IPS-NIHi11 (cell line): ENCODE data around the gene MAMDC2.

Experiments used
- DNase-seq: peaks from one replicate; pipeline ENCODE4 v3.0.0; 2012; ENCODE audit warnings: mixed read lengths, low spot score

Gene MAMDC2

DNA sequence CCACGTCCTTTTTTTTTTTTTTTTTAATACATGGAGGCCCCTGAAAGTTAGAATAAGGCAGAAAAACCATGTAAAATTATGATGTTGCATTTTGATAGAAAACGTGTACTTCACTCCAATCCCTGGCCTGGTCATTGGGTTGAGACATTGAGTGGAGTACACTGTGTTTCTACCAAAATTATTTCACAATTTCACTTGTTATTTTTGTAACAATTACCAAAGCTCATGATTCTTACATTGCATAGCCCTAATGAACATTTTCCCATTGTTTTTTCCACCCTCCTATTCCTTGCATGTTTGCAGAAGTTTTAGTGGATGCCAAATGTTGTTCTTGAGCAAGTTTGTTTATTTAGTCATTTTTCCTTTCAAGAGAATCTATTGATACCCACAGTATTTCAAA is 21.9 kb downstream of the MAMDC2 start:
- no peak for DNase-seq

DNA sequence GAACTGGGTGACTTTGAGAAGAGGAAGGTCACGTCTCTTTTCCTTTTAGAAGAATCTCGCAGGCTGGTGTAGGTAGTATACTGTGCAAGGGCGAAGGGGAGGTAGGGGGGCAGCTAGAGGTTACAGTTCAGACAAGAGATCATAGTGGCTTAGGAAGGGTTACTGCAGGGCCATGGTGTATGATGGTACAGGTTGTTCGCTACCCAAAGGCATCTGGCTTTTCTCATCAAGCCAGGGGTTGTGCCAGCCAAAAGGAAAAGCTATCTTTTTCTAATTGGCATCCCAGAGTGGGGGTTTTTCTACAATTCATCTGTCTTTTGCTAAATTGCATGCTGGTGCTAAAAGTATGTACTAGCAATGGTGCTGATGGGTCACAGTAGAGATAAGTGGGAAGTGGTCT is 22.8 kb downstream of the MAMDC2 start:
- DNase-seq = no peak

DNA sequence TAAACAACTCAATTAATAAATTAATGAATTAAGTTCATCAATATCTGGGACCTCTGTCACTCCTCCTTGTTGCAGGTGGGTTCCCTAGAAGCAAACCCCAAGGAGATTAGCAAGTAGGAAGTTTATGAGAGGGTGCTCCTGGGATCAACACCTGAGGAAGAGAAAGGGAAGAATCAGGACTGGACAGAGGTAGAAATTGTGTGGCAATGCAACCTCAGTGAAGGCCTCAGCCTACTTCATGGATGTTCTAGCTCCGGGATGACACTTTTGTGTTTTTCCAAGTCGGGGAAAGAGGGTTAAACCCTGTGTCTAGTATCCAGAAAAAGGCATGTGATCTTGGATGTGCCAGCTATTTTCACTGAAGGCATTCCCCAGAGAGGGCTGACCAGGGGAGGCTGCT is 23.2 kb downstream of the MAMDC2 start:
- no peak for DNase-seq

DNA sequence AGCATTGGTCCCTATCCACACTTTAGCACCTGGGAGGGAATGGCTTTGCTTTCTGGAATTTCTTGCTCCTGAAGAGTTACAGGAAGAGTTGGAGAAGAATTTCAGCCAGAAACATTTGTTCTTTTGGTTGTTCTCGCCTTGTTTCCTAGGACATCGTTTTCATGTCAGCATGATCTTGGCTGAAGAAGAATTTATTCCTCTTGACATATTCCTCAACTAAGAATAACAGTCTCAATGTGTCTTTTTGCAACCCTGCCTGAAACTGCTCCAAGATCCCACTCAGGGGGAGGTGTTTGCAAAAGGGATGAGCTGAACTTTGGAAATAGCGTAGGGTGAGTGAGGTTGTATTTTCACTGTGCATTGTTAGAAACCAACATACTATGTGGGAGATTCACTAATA is 26.1 kb downstream of the MAMDC2 start:
- DNase-seq = no peak

DNA sequence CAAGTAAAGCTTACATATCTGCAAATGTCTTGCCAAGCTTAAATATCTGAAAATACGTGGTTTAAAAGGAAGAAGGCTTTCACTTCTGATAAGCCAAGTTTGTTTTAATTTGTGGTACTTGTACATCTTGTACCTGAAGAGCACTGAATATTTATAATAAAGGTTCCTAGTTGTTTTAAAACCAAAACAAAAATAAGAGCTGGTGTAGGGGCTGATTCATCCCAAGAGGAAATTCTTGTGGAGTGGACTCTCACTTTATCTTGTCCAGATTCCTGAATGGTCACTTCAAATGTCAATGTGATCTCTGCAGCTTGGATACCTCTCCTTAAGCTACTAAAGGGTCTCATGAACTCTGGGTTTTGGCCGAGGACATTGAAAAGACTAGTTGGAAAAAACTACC is 29.5 kb downstream of the MAMDC2 start:
- DNase-seq = no peak

DNA sequence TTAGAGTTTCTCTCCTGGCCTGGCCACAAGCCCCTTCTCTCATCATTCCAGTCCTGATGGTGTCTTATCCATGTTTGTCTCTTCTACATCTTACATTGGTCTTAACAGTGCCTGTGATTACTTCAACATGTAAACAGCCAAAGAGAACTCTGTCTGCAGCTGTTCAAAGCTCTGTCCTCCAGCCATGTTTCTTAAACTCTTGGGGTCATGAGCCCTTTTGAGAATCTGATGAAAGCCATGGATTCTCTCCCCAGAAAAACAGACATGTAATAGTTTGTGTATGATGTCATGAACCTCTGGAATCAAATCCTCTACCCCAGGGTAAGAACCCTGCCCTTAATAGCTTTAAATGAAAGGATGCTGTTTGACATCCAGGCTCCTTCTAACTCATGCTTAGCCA is 30.1 kb downstream of the MAMDC2 start:
- DNase-seq = no peak

DNA sequence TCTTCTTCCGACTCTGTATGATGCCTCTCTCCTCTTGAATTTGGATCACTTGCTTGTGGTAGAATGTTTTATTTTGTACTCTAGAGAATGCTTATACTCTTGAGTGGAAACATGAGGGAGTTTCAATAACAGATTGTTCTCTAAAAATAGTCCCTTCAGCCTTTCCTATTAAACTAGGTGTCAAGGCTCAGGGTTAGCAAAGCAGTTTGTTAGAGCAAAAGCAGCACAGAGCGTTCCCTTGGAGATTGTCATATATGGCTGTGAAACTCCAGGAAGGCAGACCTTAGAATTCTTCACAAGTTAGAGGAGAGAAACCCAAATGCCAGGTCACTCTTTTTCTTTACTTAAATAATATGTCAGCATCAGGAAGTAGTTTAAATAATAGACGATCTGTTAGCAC is 33.0 kb downstream of the MAMDC2 start:
- DNase-seq = no peak

DNA sequence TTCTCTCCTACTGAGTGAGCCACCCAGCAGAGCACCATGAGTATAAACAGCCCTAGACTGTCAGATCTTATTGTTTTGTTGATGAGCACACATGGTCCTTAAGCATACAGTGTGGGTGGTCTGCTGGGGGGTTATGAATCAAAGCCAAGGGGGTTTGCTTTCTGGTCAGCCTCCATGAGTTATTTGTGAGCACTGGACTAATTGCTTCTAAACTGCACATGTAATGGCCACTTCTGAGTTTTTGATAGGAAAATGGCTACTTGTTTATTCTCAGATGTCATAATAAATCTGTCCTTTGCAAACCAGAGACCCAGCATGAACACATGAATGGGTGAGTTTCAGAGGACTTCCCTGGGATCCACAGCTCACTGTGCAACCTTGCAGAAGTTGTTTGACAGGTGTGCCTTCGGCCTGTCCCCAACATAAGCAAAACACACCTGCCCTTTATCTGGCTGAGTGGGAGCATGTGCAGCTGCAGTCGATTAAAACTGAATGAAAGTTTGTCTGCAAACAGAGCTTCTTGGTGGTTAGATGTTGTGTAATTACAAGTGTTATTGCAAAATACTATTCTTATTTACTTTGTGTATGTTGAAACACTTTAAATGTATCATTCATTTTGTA is 35.9 kb downstream of the MAMDC2 start:
- DNase-seq = no peak

DNA sequence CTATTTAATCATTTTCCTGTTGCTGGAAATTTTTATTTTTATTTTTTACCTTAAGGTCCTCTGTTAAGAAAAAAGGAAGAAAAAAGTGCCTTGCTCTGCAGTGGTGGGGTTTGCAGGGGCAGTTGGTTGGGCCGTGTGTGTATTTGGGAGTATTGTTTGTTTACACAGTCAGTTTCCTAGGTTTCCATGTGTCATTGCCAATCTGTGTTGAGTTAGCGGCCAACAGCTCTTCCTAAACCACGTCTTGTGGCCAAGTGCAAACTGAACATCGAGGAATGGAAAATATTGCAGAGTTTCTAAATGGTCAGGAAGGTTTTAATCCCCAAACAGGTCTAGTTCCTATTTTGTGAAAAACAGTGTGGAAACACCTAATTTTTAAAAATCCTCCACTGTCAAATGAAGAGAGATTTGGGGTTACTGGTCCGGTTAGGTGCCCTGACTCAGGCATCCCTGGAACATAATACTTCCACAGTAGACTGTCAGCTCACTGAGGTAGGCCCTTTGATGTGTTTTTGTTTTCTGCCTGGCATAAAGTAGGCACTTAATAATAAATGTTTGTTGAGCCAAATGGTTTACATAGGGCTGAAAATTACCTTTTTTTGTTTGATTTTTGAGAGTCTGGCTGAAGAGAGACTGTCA is 37.0 kb downstream of the MAMDC2 start:
- no peak for DNase-seq

DNA sequence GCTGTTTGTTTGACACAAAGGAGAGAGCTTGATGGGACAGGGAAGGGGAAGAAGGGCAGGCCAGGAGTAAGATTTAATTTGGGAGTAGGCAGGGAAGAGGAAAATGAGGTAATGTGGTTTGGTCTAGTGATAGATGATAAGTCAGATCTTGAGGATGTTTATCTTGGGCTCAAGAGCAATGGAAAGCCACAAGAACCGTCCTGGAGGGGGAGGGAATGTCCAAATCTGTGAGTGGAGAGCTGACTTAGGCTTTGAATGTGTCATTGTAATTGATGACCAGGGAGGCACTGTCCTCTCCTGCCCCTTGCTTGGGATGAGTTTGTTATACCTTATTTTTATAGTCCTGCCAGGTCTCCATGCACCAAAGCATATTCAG is 37.5 kb downstream of the MAMDC2 start:
- DNase-seq = no peak

DNA sequence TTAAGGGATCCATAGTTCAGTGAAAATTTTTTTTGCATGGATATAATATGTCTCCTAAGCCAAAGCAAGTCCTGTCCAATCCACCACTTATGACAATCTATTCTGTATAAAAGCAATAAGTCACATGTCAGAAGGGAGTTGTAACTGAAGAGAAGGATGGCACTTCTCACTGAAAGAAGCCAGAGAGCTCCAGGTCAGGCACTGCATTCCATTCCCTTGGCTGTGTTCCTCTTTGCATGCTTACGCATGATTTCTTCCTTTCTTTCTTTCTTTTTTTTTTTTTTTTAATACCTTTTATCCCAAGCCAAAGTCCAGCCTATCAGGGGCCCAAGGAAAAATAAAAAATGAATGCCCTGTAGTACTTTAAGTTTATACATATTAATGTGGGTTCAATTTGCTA is 39.8 kb downstream of the MAMDC2 start:
- no peak for DNase-seq

DNA sequence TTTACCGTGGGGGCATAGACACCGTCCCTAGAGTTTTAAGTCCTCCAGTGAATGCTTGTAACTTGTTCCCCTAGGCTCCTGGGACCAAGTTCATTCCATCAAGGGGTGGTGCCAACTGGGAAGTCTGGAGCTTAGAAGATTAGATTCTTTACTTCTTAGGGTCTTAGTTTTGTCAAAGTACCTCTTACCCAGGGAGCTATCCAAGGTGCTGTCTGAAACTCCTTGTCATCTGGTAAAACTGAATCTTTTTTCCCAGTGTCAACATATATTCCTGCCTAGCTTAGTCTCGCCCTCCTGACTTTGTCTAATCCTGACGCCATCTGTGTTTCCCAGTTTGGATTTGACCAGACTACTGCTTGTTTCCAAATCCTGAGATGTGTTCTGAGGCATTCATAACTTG is 41.6 kb downstream of the MAMDC2 start:
- DNase-seq = peak; percentile 44

DNA sequence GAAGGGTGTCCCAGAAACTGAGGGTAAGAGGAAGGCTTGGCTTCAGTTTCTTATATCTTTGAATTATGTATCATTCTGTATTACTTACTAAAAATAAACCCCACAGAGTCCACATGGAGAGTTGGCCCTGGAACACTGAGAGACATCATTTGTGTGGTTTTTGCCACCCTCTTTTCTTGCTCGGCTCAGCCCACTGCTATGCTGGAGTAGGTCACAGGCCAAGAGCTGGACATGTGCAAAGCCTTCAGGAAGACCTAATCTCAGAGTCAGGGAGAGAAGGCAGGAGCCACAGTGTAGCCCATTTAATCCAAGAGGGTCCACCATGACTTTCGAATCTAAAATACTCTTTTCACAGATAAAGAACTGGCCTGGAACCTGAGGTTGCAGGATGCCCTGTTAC is 47.5 kb downstream of the MAMDC2 start:
- DNase-seq = no peak

DNA sequence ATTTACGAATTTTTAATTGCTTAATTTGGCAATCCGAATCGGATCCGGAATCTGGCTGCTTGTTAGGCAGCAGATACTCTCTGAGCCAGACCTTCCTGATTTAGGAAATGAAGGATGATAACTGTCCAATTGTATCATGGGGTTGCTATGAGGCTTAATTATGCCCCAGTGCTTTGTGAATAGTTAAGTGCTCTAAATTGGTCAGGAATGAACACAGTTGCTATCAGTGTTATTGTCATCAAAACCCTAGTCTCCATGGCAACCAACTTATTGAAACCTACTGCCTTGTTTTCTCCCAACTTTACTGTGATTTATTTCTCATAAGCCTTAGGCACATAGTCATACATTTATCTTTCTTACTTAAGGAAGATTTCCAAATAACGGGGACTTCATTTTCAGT is 47.9 kb downstream of the MAMDC2 start:
- no peak for DNase-seq

DNA sequence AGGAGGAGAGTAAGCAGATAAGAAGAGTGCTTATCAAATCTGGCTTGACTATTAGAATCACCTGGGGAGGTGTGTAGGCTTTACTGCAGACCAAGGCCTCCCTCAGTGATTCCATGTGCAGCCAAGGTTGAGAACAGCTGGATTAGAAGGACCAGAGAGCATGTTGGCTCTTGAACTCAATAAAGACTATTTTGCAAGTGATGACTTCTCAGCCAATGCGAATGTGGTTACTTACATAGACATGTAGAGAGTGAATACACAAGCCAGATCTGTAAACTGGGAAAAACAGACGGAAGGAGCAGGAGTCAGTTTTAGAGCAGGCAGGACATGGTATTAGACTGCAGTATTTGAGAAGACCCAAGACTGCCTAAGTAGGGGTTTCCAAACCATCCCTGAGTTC is 48.5 kb downstream of the MAMDC2 start:
- no peak for DNase-seq

DNA sequence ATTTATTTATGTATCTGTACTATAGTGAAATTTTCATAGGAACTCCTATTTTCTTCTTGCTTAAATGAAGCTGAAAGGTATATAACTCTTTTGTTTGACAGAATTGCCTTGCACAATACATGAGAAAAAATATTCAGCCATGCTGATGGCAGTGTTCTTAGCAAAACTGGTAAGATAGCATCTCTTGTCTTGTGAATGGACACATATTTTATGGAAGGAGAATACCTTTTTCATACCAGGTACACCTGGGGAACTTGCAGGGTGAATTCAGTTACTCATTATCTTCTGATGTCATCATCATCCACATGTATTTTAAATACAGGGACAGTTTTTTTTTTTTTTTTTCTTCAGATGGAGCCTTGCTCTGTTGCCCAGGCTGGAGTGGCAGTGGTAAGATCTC is 49.4 kb downstream of the MAMDC2 start:
- DNase-seq = no peak

DNA sequence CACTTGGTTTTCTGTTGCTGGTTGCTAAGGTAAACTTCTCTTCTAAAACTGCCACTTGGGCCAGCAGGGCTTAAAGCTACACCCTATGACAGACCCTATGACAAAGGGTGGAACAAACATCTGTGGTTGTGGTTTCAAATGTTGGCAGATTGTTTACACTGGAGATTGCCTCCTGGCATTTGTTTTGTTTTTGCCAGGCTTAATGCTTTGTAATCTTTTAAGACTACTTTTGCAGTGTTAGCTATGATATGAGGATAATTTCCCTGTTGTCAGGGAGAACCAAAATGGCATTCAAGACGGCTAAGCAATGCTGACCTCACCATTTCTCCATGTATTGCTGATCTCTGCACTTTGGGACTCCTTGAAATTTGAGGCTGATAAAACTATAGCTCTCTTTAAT is 50.3 kb downstream of the MAMDC2 start:
- no peak for DNase-seq

DNA sequence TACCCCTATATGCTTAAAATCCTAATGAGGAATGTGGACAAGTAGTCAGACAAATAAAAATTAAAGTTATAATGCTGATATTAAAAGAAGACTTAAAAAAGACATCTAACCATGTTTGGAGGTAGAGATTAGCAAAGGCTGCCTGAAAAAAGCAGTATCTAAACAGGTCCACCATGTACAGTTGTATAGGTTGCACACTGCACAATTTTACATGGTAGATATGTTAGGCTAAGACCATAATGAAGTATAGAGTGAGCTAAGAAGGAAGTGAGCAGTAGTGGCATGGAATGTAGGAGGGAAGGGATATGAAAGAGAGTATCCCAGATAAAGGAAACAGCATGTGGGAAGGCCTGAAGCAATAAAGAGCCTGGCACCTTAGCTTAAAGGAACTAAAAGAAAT is 51.1 kb downstream of the MAMDC2 start:
- no peak for DNase-seq

DNA sequence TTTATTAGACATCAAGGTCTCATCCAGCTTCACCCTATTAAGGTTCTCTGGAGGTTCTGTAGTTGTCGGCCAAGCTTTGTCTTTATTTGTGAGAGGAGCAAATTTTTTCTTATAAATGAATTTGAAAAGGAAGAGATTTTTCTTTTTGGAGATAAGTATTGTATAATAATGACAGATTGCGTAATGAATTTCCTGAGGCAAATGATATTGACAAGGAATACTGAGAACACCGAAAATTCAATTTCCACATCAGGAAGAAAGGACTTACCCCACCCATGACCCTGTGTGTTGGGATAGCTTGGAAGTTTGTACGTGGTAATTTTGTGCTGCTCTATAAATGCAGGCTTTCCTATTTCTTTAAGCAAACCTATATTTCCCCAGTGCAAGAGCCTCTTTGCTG is 53.5 kb downstream of the MAMDC2 start:
- no peak for DNase-seq

DNA sequence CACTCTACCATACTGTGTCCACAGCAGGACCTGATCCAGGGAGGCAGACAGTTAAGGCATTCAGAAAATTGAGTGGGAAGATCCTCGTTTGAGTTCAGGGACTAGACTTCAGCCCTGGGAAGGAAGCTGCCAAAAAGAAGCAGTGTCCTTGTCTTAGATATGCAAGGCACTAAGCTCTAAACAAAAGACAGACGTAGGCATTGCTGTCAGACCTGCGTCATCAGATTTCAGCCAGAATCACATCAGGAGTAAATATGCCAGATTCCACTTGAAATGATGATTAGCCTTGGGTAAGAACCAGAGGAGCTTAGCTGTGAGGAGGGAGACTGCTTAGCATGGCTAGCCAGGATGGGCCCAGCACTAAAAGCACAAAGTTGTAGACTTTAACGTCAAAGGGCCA is 56.7 kb downstream of the MAMDC2 start:
- no peak for DNase-seq

DNA sequence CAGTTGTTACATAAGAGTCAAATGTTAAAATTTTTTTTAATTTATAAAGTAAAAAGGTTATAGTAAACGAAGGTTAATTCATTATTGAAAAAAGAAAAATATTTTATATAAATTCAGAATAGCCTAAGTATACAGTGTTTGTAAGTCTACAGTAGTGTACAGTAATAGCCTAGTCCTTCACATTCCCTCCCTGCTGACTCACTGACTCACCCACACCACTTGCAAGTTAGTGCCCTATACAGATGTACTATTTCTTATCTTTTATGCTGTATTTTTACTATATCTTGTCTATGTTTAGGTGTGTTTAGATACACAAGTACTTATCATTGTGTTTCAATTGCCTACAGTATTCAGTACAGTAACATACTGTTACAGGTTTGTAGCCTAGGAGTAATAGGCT is 57.6 kb downstream of the MAMDC2 start:
- no peak for DNase-seq

DNA sequence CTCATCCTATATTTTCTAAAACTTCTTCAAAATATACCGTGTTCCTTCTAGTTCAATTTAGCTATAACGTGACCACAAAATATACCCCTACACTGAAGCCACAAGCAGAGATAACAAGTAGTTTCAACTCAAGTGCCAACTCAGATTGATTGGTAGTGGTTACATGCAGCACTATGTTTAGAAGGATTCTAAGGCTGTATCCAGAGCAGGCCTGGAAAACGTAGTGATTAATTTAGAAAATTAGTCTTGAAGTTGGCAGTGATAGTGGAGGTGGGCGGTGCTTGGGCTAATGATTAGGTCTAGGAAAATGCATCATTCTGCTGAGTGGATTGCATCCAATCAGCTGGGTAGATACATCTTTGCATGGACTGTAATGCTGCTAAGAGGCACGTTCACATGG is 61.5 kb downstream of the MAMDC2 start:
- no peak for DNase-seq

DNA sequence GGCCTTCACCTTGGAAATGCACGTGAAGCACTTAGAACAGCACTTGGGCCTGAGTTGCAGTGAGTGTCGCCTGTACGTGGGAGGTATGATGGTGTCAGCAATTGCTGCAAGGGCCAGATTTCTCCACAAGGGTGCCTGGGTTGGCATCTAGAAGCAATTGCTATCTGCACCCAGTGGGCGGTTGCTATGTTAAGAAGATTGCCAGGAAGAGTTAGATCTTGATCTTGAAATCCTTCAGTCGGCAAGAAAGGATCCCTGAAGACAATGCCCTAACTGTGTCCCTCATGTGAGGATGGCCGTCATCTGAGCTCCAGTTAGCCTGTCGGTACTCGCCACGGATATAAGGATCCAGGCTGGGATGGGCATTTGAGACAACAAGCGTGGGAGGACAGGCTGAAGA is 62.9 kb downstream of the MAMDC2 start:
- no peak for DNase-seq

DNA sequence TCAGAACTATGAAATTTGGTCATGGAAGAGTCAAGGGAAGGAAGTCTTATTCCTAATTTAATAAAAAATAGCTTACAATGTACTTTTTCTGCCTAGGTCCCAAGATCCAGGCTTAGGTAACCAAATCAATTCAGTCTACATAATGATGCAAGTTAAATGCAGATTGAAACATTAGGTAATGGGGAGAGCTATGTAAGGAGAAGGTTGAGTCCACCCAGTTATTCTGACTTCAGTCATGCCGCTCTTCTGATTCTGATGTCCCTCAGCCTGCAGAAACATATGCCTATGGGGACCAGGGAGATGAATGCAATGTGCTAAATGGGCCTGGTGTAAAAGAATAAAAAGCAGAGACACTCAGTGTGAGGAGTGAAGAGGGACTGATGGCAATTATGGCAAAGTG is 63.9 kb downstream of the MAMDC2 start:
- no peak for DNase-seq

DNA sequence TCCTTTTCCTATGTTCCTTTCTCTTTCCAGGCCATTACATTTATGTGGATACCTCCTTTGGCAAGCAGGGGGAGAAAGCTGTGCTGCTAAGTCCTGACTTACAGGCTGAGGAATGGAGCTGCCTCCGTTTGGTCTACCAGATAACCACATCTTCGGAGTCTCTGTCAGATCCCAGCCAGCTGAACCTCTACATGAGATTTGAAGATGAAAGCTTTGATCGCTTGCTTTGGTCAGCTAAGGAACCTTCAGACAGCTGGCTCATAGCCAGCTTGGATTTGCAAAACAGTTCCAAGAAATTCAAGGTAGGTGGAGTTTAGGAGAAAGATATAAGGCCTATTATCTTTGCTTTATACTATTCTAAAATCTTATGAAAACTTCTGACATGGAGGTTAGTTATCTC is 64.5 kb downstream of the MAMDC2 start:
- no peak for DNase-seq
